GM19372 (cell line): ENCODE results near the gene CCDC182.

Experiments used
- ATAC-seq: cut with Tn5 transposase; IDR thresholded peaks from one replicate; pipeline ENCODE4 v1.9.1; 2021; ENCODE audit warnings: mild to moderate bottlenecking, low read depth, moderate library complexity; ENCODE audit not compliant: unreplicated experiment

Gene CCDC182

DNA sequence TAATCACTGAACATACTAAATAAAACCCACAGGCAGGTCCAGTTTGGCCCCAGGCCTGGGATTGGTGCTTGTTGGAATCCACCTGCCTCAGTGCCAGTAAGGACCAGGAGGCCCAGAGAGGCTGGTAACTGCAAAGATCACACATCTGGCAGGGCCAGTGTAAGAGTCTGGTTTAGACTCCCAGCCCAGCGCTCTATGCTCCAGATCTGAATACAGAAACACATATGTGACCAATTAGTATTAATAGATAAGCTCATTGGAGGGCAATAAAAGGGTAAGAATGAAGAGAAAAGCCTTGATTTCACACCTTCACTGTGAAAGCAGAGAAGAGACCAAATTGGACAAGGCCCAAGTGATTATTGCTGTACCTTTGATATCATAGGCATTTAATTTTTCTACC is 13.6 kb upstream of the CCDC182 start:
- ATAC-seq: no peak

DNA sequence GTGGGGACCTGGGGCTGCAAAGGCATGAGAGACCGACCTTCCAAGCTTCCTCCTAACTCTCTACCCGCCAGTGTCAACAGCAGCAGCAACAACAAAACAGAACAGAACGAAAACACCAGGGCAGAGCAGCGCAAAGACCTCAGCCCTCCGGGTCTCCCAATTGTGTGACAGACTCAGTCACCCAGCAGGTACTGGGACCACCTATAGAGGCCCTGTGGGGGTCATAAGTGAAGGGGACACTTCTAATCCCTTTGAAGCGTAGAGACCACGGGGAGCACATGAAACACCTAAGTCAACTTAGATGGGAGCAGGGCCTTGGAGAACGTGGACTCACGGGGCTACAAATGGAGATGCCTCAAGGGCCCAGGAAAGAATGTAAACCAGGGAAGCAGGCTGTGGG is 12.6 kb upstream of the CCDC182 start:
- no peak for ATAC-seq

DNA sequence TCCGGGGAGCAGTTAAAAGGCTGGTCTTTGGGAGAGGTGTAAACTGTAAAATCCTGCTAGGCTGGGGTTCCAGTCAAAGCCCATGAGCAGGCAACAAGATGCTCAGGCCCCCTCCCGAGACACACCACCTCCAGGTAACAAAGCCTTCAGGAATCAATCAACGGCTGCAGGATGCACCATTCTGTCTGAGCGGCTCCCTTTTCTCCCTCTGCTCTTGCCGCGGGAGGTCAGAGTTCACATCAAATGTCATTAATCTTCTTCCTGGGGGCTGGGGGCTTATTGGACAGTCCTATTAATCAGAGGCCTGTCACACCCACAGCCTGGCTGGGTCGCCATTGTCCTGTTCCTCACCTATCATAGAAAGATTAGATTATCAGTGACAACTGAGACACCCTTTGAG is 11.9 kb upstream of the CCDC182 start:
- ATAC-seq: no peak

DNA sequence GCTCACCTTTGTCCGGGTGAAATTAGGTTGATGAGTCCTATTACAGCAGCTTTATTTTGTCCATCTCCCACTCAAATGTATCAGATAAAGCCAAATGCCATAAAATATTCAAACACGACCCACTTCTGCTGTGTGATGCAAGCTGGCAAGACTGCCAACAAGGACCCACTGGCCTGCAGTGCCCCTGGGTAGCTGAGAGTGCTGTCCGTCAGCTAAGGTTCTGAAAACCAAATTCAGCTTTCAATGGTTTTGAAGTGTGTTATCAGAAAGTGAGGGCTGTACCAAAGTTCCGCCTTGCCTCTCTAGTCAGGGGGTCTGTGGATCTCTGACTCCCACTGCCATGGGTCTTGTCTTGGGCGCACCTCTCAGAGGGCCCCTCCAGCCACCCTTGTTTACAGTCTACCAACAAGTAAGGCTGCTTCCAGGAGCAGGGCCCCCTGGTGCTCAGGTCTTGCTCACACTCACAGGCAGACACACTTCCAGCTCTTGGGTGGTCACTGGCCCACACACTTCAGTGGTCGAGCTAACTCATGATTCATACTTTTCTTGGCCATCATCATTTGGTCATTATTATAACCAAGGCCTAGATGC is 10.5 kb upstream of the CCDC182 start:
- ATAC-seq: no peak

DNA sequence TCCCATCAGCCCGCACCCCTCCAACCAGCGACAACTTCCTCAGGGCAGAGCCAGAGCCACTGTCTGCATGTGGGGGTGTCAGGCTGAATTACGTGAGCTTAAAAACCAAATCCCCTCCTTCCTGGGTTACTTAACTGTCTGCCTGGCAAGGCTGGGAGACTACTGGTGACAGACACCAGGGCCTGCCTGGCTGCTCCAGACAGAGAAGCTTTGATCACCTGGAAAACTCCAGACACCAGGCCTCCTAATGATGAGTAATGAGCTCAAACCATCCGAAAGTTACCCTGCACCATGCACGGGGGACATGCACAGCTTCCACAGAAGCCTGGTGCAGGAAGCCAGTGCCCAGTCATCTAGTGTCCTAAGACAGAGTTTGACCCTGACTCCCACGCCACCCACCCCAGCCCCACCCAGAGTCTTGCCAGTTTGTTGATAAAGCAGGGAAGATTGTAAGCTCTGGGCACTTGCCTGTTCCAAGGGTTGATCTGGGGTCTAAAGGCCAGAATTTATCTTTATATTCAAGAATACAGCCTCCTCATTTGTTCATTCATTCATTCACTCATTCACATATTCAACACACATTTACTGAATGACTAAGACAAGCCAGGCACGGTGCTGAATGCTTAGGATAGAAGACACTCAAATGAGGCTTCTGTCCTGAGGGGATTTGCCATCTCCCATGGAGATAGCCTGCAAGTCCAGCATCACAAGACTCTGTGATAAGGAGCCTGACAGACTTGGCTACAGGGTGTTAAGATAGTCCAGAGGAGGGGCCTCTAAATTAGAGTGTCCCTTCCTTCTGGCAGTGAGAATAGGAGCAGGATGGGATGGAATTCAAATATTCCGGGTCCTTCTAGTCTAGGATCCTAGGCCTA is 7.2 kb upstream of the CCDC182 start:
- ATAC-seq: no peak

DNA sequence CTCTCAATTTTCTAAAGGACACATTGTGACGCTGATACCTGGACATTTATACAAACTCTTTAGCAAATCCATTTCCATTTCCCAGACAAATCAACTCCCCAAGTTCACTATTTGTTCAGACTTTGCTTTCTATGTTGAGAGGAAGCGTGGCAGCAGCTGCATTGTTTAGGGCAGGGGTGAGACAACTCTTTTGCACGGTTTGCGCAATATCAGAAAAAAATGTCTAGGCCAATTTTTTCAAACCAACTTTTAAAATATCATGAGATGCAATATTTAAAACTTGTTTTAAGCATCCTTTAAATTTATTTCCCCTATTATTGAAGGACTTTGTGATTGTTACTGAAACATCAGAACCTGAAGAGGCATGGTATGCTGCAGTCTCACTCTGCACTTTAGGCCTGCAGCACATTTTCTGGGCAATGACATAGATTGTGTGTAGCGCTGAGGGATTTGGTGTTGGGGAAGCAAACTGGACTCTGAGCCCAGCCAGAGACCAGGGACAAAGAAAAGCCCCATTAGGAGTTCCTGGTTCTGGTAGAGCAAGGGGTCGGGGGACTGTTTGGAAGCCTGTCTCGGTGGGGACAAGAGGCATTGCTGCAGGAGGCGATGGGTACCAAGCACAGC is 6.4 kb upstream of the CCDC182 start:
- ATAC-seq: no peak

DNA sequence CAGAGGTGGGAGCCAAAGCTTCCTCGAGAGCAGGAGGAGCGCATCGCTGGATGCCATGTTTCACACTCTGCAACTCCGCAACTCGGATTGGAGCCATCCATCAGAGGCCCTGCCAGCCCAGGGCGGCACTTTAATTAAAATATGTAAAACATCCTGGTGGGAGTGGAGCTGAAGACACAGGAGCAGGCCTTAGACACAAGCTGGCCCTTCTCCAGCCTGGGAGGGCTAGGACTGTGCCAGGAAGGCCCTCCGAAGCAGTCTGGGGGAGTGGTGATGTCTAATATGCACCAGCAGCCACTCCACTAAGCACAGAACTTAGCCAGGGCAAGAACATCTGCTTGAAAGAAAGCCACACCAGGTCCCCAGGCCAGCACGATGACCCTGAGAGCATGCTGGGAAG is 5.8 kb upstream of the CCDC182 start:
- no peak for ATAC-seq

DNA sequence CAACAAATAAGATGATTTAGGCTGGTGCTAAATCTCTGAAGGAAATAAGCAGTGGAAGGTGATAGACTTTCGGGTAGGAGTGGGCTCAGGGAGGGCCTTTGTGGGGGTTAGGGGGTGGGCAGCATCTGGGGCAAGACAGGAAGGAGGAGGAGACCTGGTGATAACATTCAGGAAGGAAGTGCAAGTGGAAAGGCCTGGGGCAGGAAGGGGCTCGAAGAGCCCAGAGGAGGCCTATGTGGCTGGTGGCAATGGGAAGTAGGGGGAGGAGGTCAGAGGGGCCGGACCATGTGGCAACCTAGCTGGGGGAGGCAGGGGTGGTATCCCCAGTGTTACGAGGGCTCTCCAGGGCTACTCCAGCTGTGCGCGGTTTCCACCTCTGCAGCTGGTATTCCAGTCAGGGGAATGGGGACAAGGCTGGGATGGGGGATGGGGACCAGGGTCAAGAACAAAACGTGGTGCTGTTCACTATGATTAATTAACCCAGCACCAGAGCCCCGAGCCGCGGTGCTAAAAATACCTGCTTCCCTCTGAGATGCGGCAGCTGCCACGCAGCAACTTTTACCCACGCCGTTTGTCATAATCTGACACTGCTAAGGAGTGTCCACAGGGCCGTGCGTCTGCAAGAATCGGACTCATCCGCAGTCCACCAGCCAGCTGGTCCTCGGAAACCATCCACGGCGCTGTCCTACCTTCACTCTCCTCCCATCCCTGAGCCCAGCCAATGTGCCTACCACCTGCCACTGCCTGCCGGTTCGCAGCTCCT is 5.2 kb upstream of the CCDC182 start:
- no peak for ATAC-seq

DNA sequence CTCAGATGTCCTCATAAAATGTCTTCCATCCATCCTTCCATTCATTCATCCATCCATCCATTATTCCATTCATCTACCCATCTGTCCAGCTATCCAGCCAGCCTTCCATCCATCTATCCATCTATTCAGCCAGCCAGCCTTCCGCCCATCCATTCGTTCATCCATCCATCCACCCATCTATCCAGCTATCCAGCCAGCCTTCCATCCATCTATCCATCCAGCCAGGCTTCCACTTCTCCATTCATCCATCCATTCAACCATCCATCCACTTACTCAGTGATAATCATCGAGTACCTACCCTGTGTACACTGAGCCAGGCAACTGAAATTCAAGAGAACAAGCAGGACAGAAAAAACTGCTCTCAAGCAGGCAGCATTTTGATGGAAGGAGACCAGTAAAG is 4.6 kb upstream of the CCDC182 start:
- ATAC-seq: no peak

DNA sequence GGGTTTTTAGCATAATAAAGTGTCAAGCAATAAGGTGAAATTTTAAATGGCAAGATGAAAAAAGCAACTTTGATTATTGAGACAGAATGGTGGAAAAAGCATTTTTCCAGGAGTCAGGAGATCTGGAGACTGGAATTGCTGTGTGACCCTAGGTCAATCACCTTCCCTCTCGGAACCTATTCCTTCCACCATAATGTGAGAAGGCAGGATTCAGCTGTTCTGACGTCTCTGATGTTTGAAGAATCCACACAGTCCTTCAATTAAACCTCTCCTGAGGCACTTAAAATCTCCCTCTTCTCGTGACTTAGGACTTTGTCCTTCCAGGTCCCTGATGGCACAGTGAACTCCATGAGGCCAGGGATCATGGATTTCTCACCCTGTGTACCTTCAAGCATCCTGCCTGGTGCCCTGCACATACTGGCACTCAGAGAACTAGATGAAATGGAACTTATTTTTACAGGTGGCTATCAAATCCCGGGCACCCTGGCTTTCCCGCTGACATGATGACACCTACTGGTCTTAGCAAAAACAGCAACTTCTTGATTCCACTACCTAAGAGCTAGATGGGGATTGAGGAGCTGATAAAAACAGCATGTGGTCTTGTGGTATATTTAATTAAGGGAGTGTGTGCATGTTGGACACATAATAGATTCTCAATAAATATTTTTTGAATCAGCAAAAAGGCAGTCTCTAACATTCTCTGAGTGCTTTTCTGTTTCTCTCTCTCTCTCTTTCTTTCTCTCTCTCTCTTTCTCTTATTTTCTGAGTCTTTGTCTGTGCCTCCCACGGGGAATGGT is 2.3 kb upstream of the CCDC182 start:
- no peak for ATAC-seq

DNA sequence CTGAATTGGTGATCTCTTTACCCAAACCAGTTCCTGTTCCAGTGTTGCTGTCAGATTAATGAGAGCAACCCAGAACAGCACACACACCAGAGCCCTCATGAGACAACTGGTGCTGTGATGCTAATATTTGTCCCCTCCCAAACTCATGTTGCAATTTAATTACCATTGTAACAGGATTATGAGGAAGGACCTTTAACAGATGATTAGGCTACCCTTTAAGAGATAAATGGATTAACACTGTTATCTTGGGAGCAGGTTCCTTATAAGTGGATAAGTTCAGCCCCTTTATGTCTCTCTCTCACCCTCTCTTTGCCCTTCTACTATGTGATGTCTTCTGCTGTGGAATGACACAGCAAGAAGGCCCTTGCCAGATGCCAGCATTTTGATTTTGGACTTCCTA is 1.1 kb upstream of the CCDC182 start:
- ATAC-seq: no peak

DNA sequence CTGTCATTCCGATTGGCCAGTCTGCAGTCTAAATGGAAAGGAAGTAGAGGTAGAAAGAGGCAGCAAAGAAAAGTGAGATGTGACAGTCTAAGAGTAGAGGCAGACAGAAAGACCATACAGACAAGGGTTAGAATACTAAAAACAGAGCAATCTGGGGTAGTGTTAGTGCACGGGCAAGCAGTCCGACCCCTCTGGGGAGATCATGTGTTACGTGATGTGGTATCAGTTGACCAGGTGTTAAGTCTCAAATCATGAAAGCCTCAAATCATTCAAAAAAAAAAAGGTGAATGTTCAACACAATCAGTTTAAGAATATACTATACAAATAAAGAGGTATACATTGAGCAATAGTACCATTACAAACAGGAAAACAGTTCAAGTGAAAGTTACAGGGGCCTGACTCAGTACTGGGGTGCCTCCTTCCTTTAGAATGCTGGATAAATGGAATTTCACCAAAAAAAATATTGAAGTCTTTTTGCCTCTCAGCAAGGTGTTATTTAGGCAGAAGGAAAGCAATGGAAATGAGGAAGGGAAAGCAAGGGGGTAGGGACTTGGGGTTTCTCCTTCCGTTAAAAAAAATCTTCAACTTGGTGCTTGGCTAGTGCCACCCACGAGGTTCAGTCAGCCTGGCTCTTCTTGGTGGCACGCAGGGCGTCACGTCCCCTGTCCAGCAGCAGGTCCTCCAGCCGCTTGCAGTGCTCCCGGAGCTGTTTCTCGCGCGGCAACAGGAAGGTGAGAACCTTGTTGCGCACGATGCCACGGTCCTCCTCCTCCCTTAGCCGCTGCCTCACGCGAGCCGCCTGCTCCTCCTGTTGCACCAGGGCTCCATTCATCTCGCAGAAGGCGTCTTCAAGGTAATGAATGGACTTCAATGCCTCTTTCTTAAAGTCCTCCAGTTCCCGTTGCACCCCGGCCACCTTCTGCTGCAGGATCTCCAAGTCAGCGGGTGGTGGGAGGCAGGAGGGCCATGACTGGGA is 616 bp downstream of the CCDC182 start:
- ATAC-seq: no peak

DNA sequence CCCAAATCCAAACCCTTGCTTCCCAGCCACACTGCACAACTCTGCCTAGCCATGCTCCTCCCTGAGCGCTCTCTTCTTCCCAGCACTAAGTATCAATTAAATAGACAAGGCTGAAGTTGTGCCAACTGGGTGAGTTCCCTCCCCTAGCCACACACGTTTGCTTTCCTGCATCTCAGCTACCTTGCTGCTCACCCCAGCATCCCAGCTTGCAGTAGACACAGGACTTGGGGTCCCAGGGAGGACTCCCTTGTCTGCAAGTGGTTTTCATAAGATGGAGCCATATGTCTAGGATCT is 4.9 kb downstream of the CCDC182 start:
- ATAC-seq: no peak

DNA sequence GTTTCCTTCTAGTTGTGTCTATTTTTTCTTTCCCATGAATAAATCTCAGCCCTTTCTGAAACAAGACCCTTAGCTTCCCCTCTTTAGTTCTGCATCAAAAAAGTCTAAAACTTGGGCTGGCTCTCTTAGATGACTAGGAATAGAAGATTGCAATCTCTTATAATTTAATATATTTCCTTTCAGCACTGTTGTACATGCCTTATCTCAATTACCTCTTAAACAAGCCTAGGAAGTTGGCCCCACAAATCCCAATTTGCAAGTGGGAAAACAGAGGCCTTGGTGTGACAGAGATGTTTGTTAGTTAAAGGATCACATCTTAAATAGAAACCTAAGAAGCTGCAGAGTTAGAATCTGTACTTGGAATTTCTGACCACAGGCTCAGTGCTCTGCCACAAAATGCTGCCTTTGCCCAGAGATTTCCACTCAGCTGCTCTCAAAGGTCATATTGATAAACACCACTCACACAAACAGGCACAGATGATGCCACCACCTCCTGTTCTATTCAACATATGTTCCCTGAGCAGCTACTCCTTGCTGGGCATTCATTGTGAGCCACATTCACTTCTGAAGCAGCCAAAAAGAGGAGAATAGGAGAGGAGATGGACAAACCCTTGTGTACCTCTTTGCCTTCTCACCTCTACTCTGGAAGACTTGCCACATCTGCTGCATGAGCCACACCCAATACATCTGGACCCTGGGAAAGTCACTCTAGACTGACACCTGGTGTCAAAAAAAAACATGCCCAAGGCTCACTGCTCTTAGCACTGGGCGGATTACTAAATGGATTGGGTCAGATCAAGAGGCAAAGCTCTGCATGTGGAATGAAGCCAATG is 5.5 kb downstream of the CCDC182 start:
- no peak for ATAC-seq

DNA sequence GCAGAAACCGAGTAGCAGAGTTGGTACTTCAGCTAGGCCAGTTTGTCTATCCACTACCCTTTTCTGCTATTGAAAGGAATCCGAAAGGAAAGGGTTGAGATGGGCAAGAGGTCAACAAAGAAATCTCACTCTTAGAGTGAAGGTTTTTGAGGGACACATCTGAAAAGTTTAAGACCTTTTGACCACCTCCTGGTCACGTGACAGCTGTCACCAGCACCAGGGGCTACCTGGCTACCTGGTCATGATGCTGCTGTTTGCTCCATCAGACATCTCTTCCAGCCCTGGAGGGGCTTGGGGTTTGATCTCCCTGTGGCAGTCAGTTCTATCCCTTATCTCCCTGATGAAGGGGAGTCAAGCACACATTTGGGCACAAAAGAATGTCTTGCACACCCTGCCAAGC is 7.6 kb downstream of the CCDC182 start:
- no peak for ATAC-seq

DNA sequence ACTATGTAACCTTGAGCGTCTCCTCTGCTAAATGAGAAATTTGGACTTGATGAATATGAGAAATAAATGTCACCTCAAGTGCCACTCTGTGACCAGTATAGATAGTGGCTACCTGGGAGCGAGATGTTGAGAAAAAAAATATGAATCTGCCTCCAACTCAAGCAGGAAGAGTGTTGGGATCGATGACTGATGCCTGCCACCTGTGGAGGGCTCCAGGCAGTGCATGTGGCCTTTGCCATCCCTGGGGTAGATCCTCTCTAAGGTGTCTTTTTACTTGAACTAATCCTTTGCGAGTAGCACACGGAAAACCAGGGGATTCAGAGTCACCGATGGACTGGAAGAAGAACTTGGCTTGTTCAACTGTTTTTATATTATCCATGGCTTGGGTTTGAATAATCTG is 9.4 kb downstream of the CCDC182 start:
- ATAC-seq: no peak

DNA sequence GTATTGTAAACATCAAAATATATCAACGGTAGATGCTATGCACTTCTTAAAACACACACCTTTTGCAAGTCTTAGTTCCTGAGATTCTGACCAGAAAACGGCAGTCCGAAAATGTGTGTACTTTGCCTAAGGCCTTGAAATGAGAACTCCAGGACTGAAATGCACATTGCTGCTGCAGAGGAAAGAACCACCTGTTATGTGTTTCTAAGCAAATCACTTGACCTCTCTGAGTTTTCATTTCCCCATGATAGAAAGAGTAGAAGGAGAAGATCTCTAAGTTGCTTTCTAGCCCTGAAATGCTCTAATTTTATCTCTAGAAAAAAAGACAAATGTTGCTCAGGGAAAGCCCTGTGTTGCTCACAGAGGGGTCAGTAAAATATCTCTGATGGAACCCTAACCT is 9.9 kb downstream of the CCDC182 start:
- no peak for ATAC-seq

DNA sequence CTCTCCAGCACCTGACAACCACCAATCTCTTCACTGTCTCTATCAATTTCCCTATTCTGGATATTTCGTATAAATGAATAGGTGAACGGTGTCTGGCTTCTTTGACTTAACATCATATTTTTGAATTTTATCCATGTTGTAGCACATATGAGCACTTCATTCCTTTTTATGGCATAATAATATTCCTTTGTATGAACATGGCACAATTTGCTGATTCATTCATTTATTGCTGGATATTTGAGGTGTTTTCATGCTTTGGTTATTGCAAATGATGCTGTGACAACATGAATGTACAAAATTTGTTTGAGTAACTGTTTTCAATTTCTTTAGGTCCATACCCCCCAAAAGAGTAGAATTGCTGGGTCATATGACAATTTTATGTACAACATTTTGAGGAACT is 12.0 kb downstream of the CCDC182 start:
- no peak for ATAC-seq

DNA sequence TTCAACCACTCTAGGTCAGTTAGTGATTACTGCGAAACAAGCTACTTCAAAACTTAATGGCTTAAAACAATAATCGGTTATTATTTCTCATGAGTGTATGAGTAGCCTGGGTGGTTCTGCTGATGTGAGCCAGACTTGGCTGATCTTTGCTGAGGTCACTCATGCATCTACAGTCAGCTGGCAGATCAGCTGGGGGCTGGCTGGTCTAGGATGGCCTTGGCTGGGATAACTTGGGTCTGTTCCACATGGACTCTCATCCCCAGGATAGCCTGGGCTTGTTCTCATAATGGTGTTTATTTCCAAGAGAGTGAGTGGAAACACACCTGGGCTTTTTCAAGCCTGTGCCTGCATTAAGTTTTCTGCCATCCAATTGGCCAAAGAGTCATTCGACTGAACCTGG is 13.0 kb downstream of the CCDC182 start:
- ATAC-seq: no peak
